ENCODE results near the gene PRSS50. TPM values are rescaled to one million over a fixed set of nuclear protein-coding genes. Genes with fewer than 3 reads are reported as not detected.
"Not testable (repeated sequence)": the region's sequence is repeated elsewhere in the genome, so short reads cannot be mapped to it uniquely, and the experiment has no call there.

PRSS50 gene
- total RNA-seq, 4 donors from 2014 or later = 0.13 to 0.52 TPM; not detected in 2

GRCh38 chr3:46742992-46743585, 25.4 kb upstream of the PRSS50 start:
- no peak for DNase-seq (ENCODE audit: low spot score in 2 of 2)
- H3K4me3 ChIP-seq (ENCODE audit: low read depth, poor library complexity, severe bottlenecking) = no peak overlapping the region
- TF ChIP-seq POLR2A (IDR thresholded peaks at IDR 0.05) = no peak
- no peak for TF ChIP-seq CTCF (IDR thresholded peaks at IDR 0.05)
- intact Hi-C loops (cut with DNase I; ENCODE audit: low total_unique reads) = no loop called here
- WGBS, 2 donors = 70 to 71% methylated on average over 12 of the region's 12 CpGs

DNA sequence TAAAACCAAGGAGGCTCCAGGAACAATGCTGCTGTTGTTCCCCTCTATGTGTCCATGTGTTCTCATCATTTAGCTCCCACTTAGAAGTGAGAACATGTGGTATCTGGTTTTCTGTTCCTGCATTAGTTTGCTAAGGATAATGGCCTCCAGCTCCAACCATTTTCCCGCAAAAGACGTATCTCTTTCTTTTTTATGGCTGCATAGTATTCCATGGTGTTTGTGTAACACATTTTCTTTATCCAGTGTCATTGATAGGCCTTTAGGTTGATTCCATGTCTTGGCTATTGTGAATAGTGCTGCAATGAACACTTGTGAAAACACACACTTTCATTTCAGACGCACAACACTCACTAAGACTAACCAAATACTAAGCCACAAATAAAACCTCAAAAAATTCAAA, 21.9 kb upstream of the PRSS50 start:
- DNase-seq (ENCODE audit: low spot score in 2 of 2); H3K4me3 ChIP-seq (ENCODE audit: low read depth, poor library complexity, severe bottlenecking); intact Hi-C loops (cut with DNase I; ENCODE audit: low total_unique reads): not testable (repeated sequence)
- 93 to 94% methylated on average over 3 of the region's 3 CpGs for WGBS, 2 donors

DNA sequence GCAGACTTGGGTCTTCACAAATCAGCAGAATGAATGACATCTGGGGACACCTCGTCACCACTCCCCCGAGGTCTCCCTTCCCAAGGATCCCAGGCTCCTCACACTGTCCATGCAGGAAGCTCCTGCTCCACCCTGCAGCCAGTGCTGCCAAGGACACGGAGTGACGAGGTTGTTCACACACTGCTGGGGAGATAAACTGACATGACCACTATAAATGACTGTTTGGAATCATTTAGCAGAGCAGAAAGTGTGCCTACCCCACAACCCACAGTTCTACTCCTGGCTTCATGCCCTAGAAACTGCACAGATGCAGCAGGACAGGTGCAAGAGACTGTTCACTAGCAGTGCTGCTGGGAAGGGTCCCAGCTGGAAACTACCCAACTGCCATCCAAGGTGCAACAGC, 19.7 kb upstream of the PRSS50 start:
- TF ChIP-seq CTCF (IDR thresholded peaks at IDR 0.05) (no peak), POLR2A (IDR thresholded peaks at IDR 0.05) (no peak)
- intact Hi-C loops (cut with DNase I; ENCODE audit: low total_unique reads) = no loop called here

DNA sequence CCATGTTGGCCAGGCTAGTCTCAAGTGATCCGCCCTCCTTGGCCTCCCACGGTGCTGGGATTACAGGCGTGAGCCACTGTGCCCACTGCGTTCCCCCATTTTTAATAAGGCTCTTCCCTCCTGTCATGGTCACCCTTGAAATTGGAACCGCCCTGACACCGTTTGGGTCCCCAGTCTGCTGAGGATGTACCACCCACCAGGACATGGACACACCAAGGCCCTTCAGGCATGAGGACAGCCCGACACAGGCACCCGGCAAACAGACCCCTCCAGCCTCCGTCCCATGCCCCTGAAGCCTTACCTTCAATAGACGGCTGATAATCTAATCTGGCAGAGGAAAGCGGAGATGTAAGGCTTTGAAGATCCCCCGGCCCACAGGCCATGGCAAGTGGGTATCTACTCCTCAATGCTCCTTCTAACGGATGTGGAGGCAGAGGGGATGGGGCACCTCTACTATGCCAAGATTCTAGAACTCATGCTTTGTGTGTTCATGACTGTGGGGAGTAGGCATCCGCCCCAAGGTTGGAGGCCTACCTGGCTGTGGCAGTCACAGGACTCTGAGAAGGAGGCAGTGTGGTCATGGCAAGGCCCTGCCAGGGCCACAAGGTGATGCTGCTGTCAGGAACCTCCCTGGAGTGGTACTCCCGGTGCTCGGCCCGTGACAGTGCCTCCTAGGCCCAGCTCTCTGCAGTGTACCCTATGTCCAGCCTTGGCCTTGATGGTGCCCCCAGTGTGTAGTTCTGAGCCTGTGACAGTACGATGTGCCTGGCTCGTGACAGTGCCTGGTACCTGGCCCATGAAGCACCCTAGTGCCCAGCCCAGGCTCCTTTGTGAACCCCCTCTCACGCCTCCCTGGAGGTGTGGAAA, 18.6 kb upstream of the PRSS50 start:
- TF ChIP-seq POLR2A (IDR thresholded peaks at IDR 0.05) (no peak), CTCF (IDR thresholded peaks at IDR 0.05) (no peak)
- H3K4me3 ChIP-seq (ENCODE audit: low read depth, poor library complexity, severe bottlenecking) = no peak overlapping the region
- intact Hi-C loops (cut with DNase I; ENCODE audit: low total_unique reads) = no loop called here
- DNase-seq (ENCODE audit: low spot score in 2 of 2) = peak in 1 of 2 donors; percentile 81
- WGBS, 2 donors = 83 to 96% methylated on average over 18 to 20 of the region's 20 CpGs

More for the DNA sequence above, 19.7 kb upstream of the PRSS50 start:
- peak in 1 of 2 donors; percentile 70 for DNase-seq (ENCODE audit: low spot score in 2 of 2)
- H3K4me3 ChIP-seq (ENCODE audit: low read depth, poor library complexity, severe bottlenecking) = no peak overlapping the region
- 39 to 63% methylated on average over 4 of the region's 4 CpGs for WGBS, 2 donors

DNA sequence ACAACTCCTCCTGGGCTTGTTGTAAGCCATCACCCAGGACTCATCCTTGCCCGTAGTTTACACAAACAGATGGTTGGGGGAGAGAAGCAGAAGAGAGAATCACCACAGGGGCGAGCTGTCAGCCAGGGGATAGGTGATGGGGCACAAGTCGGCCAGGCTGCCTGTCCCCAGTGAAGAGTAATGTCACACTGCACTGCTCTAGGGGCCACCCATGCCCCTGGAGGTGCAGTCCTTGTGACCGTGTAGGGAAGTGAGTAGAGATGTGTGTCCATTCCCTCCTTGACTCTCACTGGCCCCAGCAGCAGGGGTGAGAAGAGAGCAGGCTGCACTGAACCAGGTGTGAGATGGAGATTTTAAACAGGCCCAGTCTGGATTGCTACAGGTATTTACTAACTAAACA, 17.1 kb upstream of the PRSS50 start:
- DNase-seq (ENCODE audit: low spot score in 2 of 2) = peak in 1 of 2 donors; percentile 53

More for the DNA sequence above, 17.1 kb upstream of the PRSS50 start:
- intact Hi-C loops (cut with DNase I; ENCODE audit: low total_unique reads) = no loop called here
- 74 to 80% methylated on average over 4 of the region's 4 CpGs for WGBS, 2 donors
- no peak overlapping the region for H3K4me3 ChIP-seq (ENCODE audit: low read depth, poor library complexity, severe bottlenecking)
- TF ChIP-seq POLR2A (IDR thresholded peaks at IDR 0.05) (no peak), CTCF (IDR thresholded peaks at IDR 0.05) (no peak)
